NCI-H2171 (cell line): ENCODE measurements around the gene TM4SF18.
A peak's percentile ranks its signal among the peaks of the same experiment; 100 is the strongest.

Source experiments
- DNase-seq: peaks from one replicate; lab custom pipeline; 2025; lab: John Stamatoyannopoulos, UW

Gene TM4SF18

DNA sequence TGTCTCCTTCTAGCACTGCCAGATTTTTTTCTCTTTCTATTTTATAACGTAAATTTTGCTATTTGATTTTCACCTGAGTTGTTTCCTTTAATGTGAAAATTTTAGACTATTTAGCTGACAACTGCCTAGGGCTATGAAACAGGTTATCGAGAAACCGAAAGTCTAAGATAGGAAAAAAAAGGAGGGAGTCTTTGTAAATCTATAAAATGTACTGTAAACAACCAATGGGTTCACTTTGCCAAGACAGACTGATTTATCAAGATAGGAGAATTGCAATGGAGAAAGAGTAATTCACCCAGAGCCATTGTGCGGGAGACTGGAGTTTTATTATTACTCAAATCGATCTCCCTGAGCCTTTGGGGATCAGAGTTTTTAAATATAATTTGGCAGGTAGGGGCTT, 50.0 kb downstream of the TM4SF18 start:
- no peak for DNase-seq

DNA sequence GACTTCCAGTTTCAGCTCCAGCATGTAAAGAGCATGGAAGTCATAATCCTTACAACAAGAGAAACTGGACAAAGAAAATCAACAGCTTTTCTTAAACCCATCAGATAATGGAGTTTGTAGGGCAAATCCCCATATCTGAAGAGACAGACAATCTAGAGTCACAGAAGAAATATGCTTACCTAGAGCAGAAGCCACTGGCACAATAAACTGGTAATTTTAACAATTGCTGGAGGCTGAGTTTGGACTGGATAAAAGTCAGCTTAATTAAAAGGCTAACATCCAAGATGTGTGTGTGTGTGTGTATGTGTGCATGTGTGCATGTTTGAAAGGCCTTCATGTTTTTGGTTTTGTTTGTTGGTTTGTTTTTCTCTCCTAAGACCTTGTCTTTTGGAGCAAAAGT, 50.6 kb downstream of the TM4SF18 start:
- DNase-seq, result no peak

DNA sequence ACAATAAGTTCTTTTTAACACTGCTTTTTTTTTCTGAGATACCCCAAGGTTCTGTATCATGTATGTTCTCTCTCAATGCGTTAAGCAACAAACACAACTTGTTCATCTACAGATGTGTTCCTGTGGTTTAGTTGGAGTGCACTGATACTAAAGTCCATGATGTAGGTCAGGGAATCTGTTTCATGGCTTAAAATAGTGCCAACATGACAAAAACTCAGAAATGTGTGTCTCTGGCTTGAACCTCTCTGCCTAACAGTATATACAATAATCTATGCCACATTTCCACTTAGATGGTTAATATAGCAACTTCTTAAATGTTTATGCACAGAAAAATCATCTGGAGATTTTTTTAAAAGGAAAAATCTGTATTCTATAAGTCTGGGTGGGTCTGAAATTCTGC, 51.1 kb downstream of the TM4SF18 start:
- no peak for DNase-seq

DNA sequence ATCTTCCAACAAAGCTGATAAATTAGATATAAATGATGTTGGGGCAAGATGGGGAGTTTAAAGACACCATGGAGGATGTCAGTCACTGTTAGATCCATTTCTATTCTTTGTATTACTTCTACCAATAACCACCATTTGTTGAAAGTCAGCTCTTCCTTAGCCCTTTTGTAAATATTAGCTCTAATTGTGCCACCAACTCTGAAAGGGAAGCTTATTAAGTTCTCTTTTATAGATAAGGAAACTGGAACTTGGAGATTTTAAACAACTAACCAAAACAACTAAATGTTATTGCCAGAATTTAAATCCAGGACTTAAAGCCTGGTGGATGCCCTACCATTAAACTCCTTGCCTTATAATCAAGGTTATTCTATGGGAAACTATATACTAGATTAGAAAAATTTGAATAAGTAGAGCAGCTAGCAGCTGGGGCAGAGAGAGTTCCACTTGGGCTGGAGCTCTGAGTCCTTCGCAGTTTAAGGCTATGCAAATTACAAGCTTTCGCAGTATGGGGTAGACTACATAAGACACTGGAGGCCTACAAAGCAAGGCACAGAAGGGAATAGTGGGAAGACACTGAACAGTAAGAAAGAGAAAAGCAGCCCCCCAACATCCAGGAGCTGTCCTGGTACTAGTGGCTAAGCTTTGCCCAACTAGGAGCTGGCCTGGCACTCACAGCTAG, 52.6 kb downstream of the TM4SF18 start:
- no peak for DNase-seq

DNA sequence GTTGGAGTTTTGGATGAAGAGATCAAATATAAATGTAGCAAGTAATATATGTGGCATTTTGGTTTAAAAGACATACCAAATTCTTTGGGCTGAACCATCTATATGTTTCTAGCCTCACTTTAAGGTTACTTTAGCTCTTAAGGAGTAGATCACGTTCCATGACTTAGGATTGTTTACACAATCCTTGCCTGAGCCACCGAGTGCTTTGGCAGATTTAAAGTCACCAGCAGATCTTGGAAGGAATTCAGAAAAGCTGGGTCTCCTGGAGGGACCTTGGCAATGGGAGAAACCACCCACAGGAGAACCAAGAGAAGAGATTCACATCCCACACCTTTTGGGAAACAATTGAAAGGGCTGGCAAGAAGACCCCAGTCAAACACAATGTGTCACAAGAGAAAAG, 54.5 kb downstream of the TM4SF18 start:
- no peak for DNase-seq

DNA sequence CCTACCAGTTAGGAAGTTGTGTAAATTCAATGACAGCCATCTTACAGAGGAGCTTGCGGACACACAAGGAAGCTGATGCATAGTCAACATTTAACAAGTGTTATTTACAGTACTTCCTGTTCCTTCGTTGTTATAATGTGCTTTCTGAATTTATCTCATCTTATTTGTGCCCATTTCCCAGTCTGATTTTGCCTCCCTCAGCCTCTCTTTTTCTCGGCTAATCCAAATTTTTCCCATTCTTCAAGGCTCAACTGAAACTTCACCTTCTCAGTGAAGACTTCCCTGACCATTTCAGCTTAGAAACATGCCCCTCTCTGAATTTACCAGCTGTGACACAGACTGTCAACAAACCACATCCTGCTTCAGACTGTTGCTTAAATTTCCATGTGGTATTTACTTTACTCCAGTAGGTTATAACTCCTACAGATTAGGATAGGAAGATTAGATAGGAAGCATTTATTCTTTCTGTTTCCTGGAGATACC, 56.1 kb downstream of the TM4SF18 start:
- no peak for DNase-seq

DNA sequence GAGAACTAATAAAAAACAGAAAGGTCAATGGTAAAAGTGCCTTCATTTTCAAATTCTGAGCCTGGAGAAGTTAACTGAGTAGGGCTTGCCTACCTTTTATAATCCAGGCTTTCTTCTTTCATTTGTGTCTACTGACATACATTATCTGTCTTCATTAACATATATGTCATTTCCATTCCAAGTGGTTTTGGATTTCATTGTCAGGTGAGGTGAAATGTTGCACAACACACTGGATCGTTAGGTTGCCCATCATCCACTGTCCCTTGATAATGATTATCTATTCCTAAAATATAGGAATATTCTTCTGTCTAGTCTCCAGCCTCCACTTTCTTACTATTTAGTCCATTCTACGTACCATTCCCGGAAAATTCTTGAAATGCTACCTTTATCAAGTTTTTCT, 56.8 kb downstream of the TM4SF18 start:
- DNase-seq, result no peak

DNA sequence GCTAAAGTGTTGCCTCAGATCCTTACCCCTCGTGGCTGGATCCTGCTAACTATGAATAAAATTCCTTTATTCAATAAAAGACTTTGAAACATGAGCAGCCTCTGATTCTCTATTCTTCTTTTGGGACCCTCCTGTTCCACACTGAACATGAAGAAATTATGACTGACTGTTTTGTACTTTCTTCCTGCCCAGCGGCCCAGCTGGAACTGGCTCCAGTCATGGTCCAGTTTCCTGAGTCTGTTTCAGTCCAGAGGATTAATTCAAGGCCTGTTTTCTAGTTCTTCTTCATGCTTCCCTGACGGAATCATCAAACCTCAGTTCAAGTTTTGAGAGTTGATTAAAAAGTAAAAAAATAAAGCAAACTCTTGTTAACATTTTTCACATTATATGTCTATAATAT, 59.2 kb downstream of the TM4SF18 start:
- no peak for DNase-seq

DNA sequence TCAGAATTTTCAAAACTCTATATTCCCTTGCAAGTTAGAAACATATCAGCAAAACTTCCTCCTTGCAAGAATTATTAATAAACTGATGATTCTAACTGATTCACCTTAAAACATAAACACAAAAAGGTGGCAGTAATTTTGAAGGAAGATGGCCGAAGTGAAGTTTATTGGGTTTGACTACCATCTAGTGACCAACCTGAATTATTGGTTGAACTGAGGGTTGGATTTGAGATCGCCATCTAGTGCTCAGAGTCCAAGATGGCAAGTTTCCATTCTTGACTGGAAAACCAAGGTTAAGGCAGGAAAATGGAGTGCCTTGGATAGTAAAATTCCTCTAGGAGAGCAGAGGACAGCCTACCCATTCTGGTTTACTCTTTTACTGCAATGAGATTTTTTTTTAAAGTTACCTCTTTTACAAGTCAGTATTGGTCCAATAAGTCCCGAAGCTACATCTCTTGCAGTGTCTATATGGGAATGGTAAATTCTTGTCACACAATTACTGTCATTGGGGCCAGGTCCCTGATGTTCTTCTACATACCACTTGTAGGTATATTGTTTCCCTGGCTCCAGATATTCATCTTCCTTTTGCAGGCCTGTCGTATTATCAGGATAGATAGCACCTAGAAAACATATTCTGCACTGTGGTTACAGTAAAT, 60.2 kb downstream of the TM4SF18 start:
- DNase-seq, result peak; percentile 44

DNA sequence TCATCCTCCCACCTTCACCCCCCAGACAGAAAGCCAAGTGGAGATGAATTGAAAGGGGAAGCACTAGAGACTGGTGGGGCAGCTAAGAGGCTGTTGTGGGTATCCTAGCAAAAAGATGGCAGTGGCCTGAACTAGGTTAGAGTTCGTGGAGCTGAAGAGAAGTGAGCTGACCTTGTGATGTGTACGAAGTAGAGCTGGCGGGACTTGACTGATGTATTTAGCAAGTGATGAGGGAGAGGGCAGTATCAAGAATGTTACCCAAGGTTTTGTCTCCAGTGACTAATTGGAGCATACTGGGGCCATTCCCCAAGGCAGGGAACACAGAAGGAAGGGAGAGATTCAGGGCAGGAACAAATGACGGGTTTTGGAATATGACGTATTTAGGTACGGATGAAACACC, 61.8 kb downstream of the TM4SF18 start:
- DNase-seq, result no peak

DNA sequence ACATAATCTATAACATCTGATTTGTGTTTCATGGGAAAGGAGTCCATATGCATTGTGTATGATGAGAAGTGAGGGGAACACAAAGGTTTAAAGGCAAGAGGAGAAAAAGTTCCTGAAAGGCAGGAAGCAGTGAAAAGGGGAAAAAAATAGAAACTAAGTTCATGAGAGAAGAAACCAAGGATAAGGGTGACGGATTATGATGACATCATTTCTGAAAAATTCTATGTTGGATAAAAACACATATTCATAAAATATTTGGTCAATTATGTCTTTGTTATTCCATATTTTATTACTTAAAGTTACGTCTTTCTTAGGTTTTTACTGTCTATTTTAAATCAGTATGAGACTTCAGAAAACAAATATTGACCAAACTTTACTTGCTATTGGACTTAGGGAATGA, 63.3 kb downstream of the TM4SF18 start:
- DNase-seq, result no peak

DNA sequence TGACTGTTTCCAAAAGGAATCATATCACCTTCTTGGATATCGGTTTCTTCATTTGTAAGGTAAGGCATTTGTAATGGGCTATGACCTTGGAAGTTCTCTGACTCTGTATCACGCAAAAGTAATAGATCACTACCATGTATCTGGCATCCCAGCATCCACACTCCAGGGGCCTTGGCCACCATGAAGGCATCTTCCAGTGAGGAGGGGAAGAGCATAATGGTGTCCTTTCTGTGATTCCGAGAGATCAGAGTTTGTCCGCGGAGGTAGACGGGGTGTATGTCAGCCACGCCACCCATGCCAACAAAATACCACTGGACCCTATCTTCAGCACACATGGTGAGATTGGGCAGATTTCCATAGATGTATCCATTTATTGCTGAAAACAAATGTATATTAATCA, 63.7 kb downstream of the TM4SF18 start:
- no peak for DNase-seq
